Measurements from ENCODE around the gene CDC25C. TPM values are rescaled to one million over a fixed set of nuclear protein-coding genes. Genes with fewer than 3 reads are reported as not detected.

Gene CDC25C
- total RNA-seq, 1 experiment from 2014 or later: 14.1 TPM

GRCh38 chr5:138372225-138372624 lies 40.6 kb upstream of the CDC25C start:
- intact Hi-C loops (cut with micrococcal nuclease; ENCODE audit: unreplicated experiment): no loop called here
- Histone ChIP-seq H3K27ac (ENCODE audit: low read length) (no peak overlapping the region), H3K27me3 (ENCODE audit: control insufficient read depth, insufficient read depth, low read length) (no peaks in the 10 kb centered on the region), H3K4me3 (ENCODE audit: low read depth in 2 of 2, low read length in 2 of 2) (no peak overlapping the region), H3K9me3 (ENCODE audit: control insufficient read depth, insufficient read depth, low read depth, low read length) (no peaks in the 10 kb centered on the region), H3K36me3 (ENCODE audit: control insufficient read depth, insufficient read depth, low read length) (peaks cover 3% of the 10 kb centered on the region), H3K4me1 (ENCODE audit: control insufficient read depth, insufficient read depth, low read length) (no peaks in the 10 kb centered on the region)
- DNase-seq (ENCODE audit: low read depth, low spot score): no peak
- no peak for TF ChIP-seq CTCF (IDR thresholded peaks at IDR 0.05)
- no peak for TF ChIP-seq POLR2AphosphoS5 (IDR thresholded peaks at IDR 0.05; ENCODE audit: low read depth, low read length)
- no peak for TF ChIP-seq REST (IDR thresholded peaks at IDR 0.05; ENCODE audit: insufficient read depth in 1 of 2, low read depth in 2 of 2, low read length in 1 of 2)
- TF ChIP-seq SIN3A (IDR thresholded peaks at IDR 0.05; ENCODE audit: borderline replicate concordance, insufficient read depth, low read depth, low read length): no peak
- TF ChIP-seq TCF7L2 (IDR thresholded peaks at IDR 0.05; ENCODE audit: low read depth, low read length): no peak
- in situ Hi-C loops (cut with HindIII; ENCODE audit: low pct_unique_long_range_greater_than_20kb, low sequenced_read_pairs): no loop called here
- ChIA-PET CTCF (no interaction called here), POLR2A (interaction anchor here (0.6 to 1.1 kb wide), 3 partner anchors 19 to 58 kb away, joined by 3 to 7 read pairs (median 4); no protein-coding TSS in a partner anchor)
- no TSS peak for BruUV-seq (replicated peaks)
- ATAC-seq: no peak

- POLR2A ChIA-PET: interaction anchor here (0.6 kb wide), 1 partner anchor 10 kb away, joined by 13 read pairs; no protein-coding TSS in a partner anchor
- Histone ChIP-seq H3K4me3 (ENCODE audit: low read depth in 2 of 2, low read length in 2 of 2) (no peak overlapping the region), H3K36me3 (ENCODE audit: control insufficient read depth, insufficient read depth, low read length) (peaks cover 3% of the 10 kb centered on the region), H3K9me3 (ENCODE audit: control insufficient read depth, insufficient read depth, low read depth, low read length) (no peaks in the 10 kb centered on the region), H3K27me3 (ENCODE audit: control insufficient read depth, insufficient read depth, low read length) (no peaks in the 10 kb centered on the region), H3K4me1 (ENCODE audit: control insufficient read depth, insufficient read depth, low read length) (peaks cover 4% of the 10 kb centered on the region; the same call in 1 of the 2 replicates), H3K27ac (ENCODE audit: low read length) (no peak overlapping the region)
- DNase-seq (ENCODE audit: low read depth, low spot score) (no peak), ATAC-seq (no peak)
- no TSS peak for BruUV-seq (replicated peaks)
- TF ChIP-seq TCF7L2 (IDR thresholded peaks at IDR 0.05; ENCODE audit: low read depth, low read length) (no peak), POLR2AphosphoS5 (IDR thresholded peaks at IDR 0.05; ENCODE audit: low read depth, low read length) (no peak), CTCF (IDR thresholded peaks at IDR 0.05) (no peak)
- in situ Hi-C loops (cut with HindIII; ENCODE audit: low pct_unique_long_range_greater_than_20kb, low sequenced_read_pairs): no loop called here
- CTCF ChIA-PET: no interaction called here
- intact Hi-C loops (cut with micrococcal nuclease; ENCODE audit: unreplicated experiment): no loop called here
These were observed 39.9 kb upstream of the CDC25C start for GRCh38 chr5:138371454-138371853.
